NCI-H82 (cell line): ENCODE results near the gene TFCP2.

Experiments
- DNase-seq: peaks from one replicate; lab custom pipeline; 2025; lab: John Stamatoyannopoulos, UW

The TFCP2 gene

GRCh38 chr12:51196547-51196946, 23.6 kb upstream of the TFCP2 start:
- DNase-seq: no peak

DNA sequence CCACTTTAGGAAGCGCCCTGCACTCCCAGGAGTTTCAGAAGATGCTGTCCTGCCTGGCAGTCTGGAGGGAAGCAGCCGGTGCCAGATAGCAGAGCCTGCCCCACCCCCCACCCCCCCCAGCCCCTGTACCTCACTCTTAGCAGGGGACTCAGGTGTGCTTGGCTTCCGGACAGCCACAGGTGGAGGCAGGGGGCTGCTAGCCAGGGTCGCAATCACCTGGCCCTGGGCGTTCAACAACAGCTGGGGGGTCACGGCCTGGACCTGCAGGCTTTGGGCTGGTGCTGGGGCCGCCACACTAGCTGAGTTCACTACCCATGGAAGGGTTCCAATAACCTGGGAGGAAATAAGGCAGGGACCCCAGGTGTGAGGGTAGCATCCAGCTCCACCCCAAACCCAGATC, 22.9 kb upstream of the TFCP2 start:
- no peak for DNase-seq

DNA sequence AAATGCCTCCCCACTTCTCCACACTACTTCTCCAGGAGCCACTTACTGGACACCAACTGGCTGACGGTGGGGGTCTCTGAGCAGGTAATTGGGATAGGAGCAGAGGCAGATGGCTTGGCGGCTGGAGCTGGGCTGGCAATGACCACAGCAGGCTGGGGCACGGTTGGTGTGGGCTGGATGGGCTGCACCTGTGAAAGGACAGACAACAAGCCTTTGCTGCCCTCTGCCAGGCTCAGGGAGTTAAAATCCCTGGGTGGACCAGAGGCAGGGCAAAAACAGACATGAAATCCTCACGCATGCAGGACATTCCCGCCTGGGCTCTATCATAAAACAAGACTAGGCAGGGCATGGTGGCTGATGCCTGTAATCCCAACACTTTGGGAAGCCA, 19.3 kb upstream of the TFCP2 start:
- DNase-seq: no peak

- no peak for DNase-seq
Measured at GRCh38 chr12:51191516-51192283, 18.8 kb upstream of the TFCP2 start.

DNA sequence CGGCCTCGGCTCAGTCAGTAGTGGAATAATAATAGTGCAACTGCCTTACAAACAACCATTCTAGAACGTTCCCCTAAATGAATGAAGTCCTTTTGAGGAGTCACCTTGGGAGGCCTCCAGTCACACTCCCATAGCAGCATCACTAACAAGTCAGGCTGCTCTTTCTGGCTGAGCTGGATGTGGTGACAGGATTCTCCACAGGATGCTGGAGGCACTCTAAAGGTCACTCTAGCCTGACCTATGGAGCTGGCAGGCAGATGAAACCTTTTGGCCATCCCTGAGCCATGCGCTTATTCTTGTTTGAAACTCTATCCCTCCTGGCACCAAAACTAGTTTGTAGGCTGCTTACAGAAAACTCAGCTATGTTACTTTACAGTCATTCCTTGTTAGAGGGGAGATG, 17.9 kb upstream of the TFCP2 start:
- no peak for DNase-seq

DNA sequence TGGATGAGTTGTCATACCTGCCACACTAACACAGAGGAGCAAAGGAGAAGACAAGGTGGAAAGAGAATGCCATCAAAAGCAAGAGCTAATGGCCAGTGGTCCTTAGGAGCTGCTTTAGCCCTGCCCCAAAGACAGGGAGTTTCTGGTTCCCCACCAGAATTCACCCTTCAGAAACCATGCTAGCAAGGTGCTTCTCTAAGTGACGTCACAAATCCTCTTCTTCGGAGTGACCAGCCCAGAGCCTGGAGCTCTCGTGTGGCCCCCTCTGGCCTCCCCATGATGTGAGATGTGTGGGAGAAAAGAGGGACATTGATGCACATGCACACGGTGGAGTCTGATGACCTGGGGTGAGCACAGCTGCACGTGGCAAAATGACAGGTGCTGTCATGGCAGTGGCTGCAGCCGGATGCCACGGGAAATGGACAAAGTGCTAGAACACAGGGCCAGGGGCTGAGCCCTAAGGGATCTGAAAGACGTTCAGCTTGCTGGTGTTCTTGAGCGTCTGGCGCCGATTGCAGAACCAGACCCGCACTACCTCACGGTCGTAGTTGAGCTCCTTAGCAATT, 16.9 kb upstream of the TFCP2 start:
- no peak for DNase-seq

GRCh38 chr12:51188359-51189051, 15.6 kb upstream of the TFCP2 start:
- peak; percentile 25 for DNase-seq

- peak; percentile 87 for DNase-seq
Measured at GRCh38 chr12:51187370-51187987, 14.5 kb upstream of the TFCP2 start.

GRCh38 chr12:51186465-51187085, 13.6 kb upstream of the TFCP2 start:
- DNase-seq: peak; percentile 67

GRCh38 chr12:51185171-51185717, 12.3 kb upstream of the TFCP2 start:
- DNase-seq: peak; percentile 27

- peak; percentile 99 for DNase-seq
Measured at GRCh38 chr12:51183816-51184215, 10.9 kb upstream of the TFCP2 start.

DNA sequence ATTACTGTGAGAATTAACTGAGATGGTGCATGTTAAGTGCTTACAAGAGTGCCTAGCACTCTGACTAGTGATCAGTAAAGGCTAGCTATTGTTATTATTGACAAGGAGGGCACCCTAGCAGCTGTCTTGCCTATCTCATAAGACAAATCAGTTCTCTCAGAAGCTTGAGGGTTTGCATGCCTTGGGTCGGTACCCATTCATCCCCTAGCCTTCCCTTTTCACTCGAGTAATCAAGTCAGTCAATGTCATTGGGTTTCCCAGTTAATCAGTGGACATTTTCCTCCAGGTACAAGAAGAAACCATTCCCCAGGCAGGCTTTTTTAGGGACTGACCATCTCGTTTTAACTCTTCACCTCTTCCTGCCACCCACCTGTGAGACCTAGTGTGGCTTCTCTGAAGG, 10.4 kb upstream of the TFCP2 start:
- DNase-seq: no peak

GRCh38 chr12:51181558-51181957, 8.6 kb upstream of the TFCP2 start:
- no peak for DNase-seq

- DNase-seq: no peak
Measured at GRCh38 chr12:51177897-51178296, 5.0 kb upstream of the TFCP2 start.

- peak; percentile 56 for DNase-seq
Measured at GRCh38 chr12:51174501-51174900, 1.6 kb upstream of the TFCP2 start.

DNA sequence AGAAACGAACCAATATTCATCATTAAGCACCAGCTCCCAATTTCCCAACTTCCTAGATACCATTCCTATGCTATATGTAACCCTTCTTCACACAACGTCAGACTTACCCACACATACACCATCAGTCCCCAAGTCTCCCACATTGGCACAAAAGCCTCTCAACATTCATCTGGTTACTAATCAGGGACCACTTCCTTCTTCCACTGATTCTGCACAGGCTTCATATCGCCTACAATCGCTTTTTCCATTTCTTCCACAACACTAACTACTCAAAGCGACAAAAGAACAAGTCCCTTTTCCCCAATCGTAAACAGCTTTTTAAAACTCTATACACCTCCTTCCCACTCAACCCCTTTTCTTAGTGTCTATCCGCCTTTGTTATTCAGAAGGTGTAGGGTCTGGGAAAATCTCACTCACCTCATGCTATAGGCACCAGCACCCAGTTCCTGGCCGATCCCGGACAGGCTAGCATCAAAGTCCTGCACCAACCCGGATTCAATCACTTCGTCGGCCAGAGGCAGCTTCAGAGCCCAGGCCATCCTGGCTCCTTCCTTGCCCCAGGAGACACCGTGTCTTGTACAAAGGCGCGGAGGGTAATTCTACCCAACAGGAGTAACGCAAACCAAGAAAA, 936 bp downstream of the TFCP2 start:
- DNase-seq: peak; percentile 67

DNA sequence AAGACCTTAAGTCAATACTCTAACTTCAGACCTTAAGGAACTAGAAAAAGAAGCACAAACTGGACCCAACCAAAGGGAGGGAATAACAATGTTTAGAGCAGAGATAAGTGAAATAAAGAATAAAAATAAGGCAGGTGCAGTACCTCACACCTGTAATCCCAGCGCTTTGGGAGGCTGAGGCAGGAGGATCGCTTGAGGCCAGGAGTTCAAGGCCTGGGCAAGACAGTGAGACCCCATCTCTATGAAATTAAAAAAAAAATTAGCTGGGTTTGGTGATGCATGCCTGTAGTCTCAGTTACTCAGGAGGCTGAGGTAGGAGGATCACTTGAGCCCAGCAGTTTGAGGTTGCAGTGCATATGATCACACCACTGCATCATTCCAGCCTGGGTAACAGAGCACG, 9.1 kb downstream of the TFCP2 start:
- DNase-seq: no peak

- DNase-seq: no peak
Measured at GRCh38 chr12:51162217-51162616, 10.7 kb downstream of the TFCP2 start.

- DNase-seq: no peak
Measured at GRCh38 chr12:51160814-51161459, 12.0 kb downstream of the TFCP2 start.

GRCh38 chr12:51156245-51156765, 16.6 kb downstream of the TFCP2 start:
- DNase-seq: no peak

DNA sequence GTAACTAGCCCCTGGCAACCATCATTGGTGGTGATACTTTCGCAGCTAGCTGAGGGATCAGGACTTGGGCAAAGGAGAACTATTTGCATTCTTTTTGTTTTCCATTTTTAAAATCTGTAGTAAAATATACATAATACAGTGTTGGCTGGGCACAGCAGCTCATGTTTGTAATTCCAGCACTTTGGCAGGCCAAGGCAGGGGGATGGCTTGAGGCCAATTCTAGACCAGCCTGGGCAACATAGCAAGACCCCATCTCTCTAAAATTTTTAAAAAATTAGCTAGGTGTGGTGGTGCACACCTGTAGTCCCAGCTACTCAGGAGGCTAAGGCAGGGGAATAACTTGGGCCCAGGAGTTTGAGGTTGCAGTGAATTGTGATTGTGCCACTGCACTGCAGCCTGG, 20.0 kb downstream of the TFCP2 start:
- DNase-seq: no peak
